Measurements from ENCODE around the gene RBFOX1.

RBFOX1 gene

DNA sequence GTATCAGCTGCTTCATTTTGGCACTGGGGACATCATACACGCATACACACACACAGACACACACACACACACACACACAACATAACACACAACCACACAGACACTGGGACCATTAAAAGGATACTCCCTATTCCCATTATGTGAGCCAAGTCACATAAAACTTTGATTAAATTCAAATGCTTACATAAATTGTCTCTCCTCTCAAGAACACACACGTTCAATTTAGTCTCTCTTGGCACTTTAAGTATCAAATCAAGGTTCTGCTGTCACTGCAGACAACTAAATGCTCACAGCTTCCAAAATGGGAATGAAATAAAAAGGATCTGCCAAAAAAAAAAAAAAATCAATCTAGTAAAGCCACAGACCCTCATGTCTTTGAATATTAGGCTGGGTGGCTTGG, 184.9 kb downstream of the RBFOX1 start:
- ChIA-PET POLR2A (no interaction called here), CTCF (no interaction called here)
- TF ChIP-seq, protein P1, sequence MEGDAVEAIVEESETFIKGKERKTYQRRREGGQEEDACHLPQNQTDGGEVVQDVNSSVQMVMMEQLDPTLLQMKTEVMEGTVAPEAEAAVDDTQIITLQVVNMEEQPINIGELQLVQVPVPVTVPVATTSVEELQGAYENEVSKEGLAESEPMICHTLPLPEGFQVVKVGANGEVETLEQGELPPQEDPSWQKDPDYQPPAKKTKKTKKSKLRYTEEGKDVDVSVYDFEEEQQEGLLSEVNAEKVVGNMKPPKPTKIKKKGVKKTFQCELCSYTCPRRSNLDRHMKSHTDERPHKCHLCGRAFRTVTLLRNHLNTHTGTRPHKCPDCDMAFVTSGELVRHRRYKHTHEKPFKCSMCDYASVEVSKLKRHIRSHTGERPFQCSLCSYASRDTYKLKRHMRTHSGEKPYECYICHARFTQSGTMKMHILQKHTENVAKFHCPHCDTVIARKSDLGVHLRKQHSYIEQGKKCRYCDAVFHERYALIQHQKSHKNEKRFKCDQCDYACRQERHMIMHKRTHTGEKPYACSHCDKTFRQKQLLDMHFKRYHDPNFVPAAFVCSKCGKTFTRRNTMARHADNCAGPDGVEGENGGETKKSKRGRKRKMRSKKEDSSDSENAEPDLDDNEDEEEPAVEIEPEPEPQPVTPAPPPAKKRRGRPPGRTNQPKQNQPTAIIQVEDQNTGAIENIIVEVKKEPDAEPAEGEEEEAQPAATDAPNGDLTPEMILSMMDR (IDR thresholded peaks at IDR 0.05; ENCODE audit: control extremely low read depth, extremely low read depth, low read depth, missing control alignments), result no peak
- DNase-seq (ENCODE audit: extremely low spot score), result no peak

DNA sequence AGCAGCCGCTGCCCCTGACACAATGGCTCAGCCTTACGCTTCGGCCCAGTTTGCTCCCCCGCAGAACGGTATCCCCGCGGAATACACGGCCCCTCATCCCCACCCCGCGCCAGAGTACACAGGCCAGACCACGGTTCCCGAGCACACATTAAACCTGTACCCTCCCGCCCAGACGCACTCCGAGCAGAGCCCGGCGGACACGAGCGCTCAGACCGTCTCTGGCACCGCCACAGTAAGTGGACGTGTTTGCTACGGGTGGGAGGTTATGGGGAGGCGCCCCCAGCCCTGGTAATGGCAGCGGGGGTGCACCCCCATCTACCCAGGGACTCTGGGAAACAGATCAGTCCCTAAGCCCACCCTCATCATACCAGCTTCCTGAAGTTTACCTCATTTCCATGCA, 185.5 kb downstream of the RBFOX1 start:
- no peak for DNase-seq (ENCODE audit: extremely low spot score)
- POLR2A ChIA-PET, result no interaction called here
- CTCF ChIA-PET, result no interaction called here
- TF ChIP-seq, protein P1 (IDR thresholded peaks at IDR 0.05; ENCODE audit: control extremely low read depth, extremely low read depth, low read depth, missing control alignments), result no peak

DNA sequence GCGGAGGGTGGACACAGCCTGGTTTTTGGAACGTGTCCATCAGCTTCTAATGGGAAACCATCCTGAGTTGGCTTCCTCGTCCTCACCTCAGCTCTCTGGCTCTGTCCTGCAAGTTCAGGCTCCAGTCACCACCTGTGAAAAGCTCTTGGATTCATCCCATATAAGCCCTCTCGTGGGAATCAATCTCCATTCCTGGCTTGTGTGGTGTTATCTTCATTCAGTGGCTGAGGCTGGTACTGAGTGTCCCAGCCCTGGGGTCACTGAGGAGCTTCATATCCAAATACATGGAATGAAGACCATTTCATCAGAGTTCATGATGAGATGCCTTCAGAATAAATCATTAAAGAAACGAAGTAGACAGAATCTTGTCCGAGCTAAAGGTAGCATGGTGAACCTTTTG, 189.2 kb downstream of the RBFOX1 start:
- TF ChIP-seq, protein P1 (IDR thresholded peaks at IDR 0.05; ENCODE audit: control extremely low read depth, extremely low read depth, low read depth, missing control alignments), result no peak
- ChIA-PET CTCF (no interaction called here), POLR2A (no interaction called here)
- DNase-seq (ENCODE audit: extremely low spot score), result no peak

DNA sequence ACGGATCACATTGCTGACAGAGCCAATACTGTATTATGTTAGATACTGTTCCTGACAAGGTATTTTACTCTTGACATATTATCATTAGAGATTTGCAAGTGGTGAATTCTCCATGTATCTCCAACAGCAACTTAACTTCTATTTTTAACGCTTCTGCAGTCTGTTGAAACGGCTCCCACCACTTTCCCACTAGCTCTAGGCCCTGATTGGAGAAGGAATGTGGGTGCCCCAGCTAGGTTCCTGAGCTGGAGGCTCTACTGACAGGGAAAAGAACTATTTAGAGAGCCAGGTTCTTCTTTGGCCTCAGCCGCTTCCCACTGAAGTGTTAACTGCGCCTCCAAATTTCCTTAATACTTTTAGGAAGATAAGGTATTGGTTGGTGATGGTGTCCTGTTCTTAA, 191.8 kb downstream of the RBFOX1 start:
- POLR2A ChIA-PET, result no interaction called here
- no peak for DNase-seq (ENCODE audit: extremely low spot score)
- TF ChIP-seq, protein P1 (IDR thresholded peaks at IDR 0.05; ENCODE audit: control extremely low read depth, extremely low read depth, low read depth, missing control alignments), result no peak
- CTCF ChIA-PET, result no interaction called here

DNA sequence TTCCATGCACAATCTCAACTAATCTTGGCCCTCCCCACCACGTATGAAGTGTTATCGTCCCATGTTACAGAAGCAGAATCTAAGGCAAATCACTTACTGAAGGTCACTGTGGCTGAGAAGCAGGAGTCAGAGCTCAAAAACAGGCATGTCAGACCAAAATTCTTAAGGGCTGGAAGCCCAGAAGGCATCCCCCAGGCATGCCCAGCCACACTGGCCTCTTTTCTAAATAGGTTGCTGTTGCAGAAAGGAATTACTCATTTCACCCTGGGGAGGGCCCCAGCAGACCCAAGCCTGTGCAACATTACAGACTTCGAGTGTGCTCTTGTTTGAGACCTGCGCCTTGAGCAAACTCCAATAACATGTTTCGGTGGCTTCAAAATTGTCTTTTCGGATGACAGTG, 194.1 kb downstream of the RBFOX1 start:
- POLR2A ChIA-PET, result no interaction called here
- TF ChIP-seq, protein P1 (IDR thresholded peaks at IDR 0.05; ENCODE audit: control extremely low read depth, extremely low read depth, low read depth, missing control alignments), result no peak
- CTCF ChIA-PET, result no interaction called here

DNA sequence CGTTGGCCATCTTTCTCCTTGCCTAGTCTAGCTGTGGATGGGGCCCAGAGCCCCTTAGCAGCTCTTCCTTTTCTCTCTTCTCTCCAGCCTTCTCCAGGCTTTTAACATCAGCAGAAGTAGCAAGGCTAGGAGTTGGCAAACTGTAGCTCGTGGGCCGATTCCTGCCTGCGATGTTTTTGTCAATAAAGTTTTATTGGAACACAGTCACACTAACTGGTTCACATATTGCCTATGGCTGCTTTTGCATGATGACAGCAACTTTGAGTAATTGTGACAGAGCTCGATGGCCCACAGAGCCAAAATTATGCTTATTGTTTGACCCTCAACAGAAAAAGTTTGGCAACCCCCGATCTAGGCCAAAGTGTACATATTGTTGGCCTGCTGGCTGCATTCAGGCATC, 199.9 kb downstream of the RBFOX1 start:
- CTCF ChIA-PET, result no interaction called here
- no peak for DNase-seq (ENCODE audit: extremely low spot score)
- POLR2A ChIA-PET, result no interaction called here
- TF ChIP-seq, protein P1 (IDR thresholded peaks at IDR 0.05; ENCODE audit: control extremely low read depth, extremely low read depth, low read depth, missing control alignments), result no peak

More for the DNA sequence above, 194.1 kb downstream of the RBFOX1 start:
- DNase-seq (ENCODE audit: extremely low spot score), result no peak

DNA sequence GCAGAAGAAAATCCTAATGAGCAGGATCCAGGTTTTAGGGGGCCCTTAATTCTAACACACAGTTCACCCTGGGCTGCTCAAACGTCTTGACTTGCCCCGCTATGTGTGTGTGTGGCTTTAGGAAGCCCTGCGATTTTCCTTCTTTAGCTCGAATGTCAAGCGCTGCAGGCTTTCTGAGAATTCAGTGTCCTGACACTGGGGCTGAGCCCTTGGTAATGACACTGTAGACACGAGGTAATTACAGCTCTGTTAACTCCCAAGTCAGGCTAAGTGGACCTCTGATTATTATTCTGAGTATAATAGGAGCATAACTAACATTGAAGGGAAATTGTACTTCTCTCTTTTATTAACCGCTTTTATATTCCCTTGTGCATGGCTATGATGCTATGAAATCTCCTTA, 202.1 kb downstream of the RBFOX1 start:
- ChIA-PET CTCF (no interaction called here), POLR2A (no interaction called here)
- no peak for DNase-seq (ENCODE audit: extremely low spot score)
- TF ChIP-seq, protein P1 (IDR thresholded peaks at IDR 0.05; ENCODE audit: control extremely low read depth, extremely low read depth, low read depth, missing control alignments), result no peak

Measured in GM10248 (cell line).